ENCODE data around the gene EIF2S1. TPM values are rescaled to one million over a fixed set of nuclear protein-coding genes. Genes with fewer than 3 reads are reported as not detected.

The EIF2S1 gene
- total and polyA plus RNA-seq, 11 donors = 37.6 to 232 (median 91.7) TPM

DNA sequence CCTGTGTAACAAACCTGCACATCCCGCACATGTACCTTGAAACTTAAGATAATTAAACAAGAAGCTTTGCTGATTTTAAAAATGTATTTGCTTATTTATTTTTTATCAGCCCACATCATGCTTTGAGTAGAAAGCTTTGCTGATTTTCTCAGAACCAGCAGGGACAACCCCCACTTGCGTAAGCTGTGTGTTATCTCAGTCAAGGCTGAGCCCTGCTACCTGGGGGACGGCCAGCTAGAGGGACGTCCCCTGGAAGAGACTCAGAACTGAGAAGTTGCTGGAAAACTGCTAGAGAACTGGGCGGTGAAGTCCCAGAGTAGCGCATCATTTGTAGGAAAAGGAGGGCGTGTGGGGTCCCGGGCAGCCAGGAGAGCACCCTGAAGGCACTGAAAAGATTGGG lies 56.0 kb downstream of the EIF2S1 start:
- H3K27ac ChIP-seq = no peak overlapping the region
- H3K4me3 ChIP-seq = no peak overlapping the region
- WGBS, 4 donors = 66 to 74% (median 68%) methylated on average over 8 of the region's 8 CpGs
- no peak for TF ChIP-seq POLR2A (IDR thresholded peaks at IDR 0.05)
- no peak for TF ChIP-seq CTCF (IDR thresholded peaks at IDR 0.05)
- H3K9me3 ChIP-seq = no peaks in the 10 kb centered on the region
- ATAC-seq (no peak), DNase-seq (no peak)
- intact Hi-C loops (cut with DNase I) = no loop called here
- no peaks in the 10 kb centered on the region for H3K36me3 ChIP-seq
- peaks cover 5 to 21% (median 13%) of the 10 kb centered on the region in 9 donors for H3K27me3 ChIP-seq
- peaks cover 0 to 17% (median 6%) of the 10 kb centered on the region in 12 donors for H3K4me1 ChIP-seq

DNA sequence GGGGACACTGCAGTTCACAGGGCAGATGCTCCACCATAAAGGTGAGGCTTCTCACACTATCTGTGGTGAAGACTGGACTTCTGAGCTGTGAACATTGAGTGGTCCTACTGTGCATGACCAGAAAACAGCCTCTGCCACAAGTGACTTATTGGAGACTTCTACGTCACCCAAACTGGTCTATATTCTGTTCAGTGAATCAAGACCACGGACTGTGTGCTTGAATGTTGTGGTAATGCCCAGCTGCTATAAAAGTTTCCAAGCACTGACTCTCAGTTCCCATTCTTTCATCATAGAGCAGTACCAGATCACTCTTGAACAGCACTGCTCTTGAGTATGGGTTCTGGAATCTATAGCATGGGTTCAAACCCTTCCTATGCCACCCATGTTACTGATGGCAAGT lies 56.7 kb downstream of the EIF2S1 start:
- TF ChIP-seq CTCF (IDR thresholded peaks at IDR 0.05) (no peak), POLR2A (IDR thresholded peaks at IDR 0.05) (no peak)
- 82 to 94% (median 89%) methylated on average over 2 of the region's 2 CpGs for WGBS, 4 donors
- ATAC-seq (no peak), DNase-seq (no peak)
- no peaks in the 10 kb centered on the region for H3K9me3 ChIP-seq
- no peaks in the 10 kb centered on the region for H3K36me3 ChIP-seq
- H3K4me3 ChIP-seq = no peak overlapping the region
- H3K4me1 ChIP-seq = peaks cover 0 to 14% (median 4%) of the 10 kb centered on the region in 12 donors
- intact Hi-C loops (cut with DNase I) = no loop called here
- peaks cover 5 to 14% (median 7%) of the 10 kb centered on the region in 9 donors for H3K27me3 ChIP-seq
- no peak overlapping the region for H3K27ac ChIP-seq

DNA sequence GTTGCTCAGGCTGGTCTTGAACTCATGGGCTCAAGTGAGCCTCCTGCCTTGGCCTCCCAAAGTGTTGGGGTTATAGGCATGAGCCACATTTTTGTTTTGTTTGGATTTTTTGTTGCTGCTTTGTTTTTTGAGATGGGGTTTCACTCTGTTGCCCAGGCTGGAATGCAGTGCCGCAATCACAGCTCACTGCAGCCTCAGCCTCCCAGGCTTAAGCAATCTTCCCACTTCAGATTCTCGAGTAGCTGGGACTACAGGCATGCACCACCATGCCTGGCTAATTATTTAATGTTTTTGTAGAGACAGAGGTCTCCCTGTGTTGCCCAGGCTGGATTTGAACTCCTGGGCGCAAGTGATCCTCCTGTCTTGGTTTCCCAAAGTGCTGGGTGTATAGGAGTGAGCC lies 57.5 kb downstream of the EIF2S1 start:
- Histone ChIP-seq H3K27me3 (peaks cover 0 to 5% (median 0%) of the 10 kb centered on the region in 9 donors), H3K9me3 (no peaks in the 10 kb centered on the region), H3K27ac (no peak overlapping the region), H3K4me3 (no peak overlapping the region), H3K36me3 (no peaks in the 10 kb centered on the region), H3K4me1 (peaks cover 0 to 7% (median 0%) of the 10 kb centered on the region in 12 donors)
- TF ChIP-seq CTCF (IDR thresholded peaks at IDR 0.05) = no peak
- DNase-seq (no peak), ATAC-seq (no peak)
- WGBS, 4 donors = 77 to 81% (median 80%) methylated on average over 3 of the region's 3 CpGs
- intact Hi-C loops (cut with DNase I) = no loop called here

- Histone ChIP-seq H3K9me3 (no peaks in the 10 kb centered on the region), H3K36me3 (no peaks in the 10 kb centered on the region), H3K4me3 (no peak overlapping the region), H3K4me1 (peaks cover 0 to 7% (median 0%) of the 10 kb centered on the region in 12 donors), H3K27me3 (peaks cover 0 to 4% (median 0%) of the 10 kb centered on the region in 9 donors), H3K27ac (no peak overlapping the region)
- intact Hi-C loops (cut with DNase I) = no loop called here
- ATAC-seq (no peak), DNase-seq (no peak)
- TF ChIP-seq POLR2A (IDR thresholded peaks at IDR 0.05) (no peak), CTCF (IDR thresholded peaks at IDR 0.05) (no peak)
- 73 to 77% (median 75%) methylated on average over 9 to 11 of the region's 11 CpGs for WGBS, 4 donors
Observed at GRCh38 chr14:67418401-67419191, 58.5 kb downstream of the EIF2S1 start.

All from heart left ventricle (tissue), 16 donors.